Adrenal gland (tissue), 12 donors: ENCODE results near the gene UBE2B. TPM values are rescaled to one million over a fixed set of nuclear protein-coding genes. Genes with fewer than 3 reads are reported as not detected.

Experiments used
- DNase-seq, 7 donors: peaks; one replicate each; pipeline ENCODE4 v3.0.0-alpha.2; 2019 to 2020
- H3K27ac ChIP-seq, 5 donors: fragments of 200-600 bp; sonication (generic) in 4 of 5; 1 replicate in 3 of 5; 2 replicates in 2 of 5; pipeline versions ENCODE4 v1.5.1 to v1.8.0; 2016 to 2020; ENCODE audit warnings: mild to moderate bottlenecking in 1 of 5
- H3K27me3 ChIP-seq: fragments of 200-600 bp; 2 replicates; pipeline ENCODE4 v1.8.0; 2021
- H3K36me3 ChIP-seq, 2 donors: fragments of 200-600 bp; replicated peaks in 1 of 2; 1 replicate in 1 of 2; 2 replicates in 1 of 2; pipeline versions ENCODE4 v1.5.1 to v1.8.0; 2018 to 2022
- H3K4me1 ChIP-seq, 2 donors: fragments of 200-600 bp; replicated peaks in 1 of 2; 1 replicate in 1 of 2; 2 replicates in 1 of 2; pipeline versions ENCODE4 v1.5.1 to v1.8.0; 2018 to 2021
- H3K4me3 ChIP-seq, 4 donors: fragments of 200-600 bp; sonication (generic) in 3 of 4; one replicate each; pipeline ENCODE4 v1.5.1; 2016 to 2018
- H3K9me3 ChIP-seq, 3 donors: fragments of 200-600 bp; sonication (generic) in 1 of 3; replicated peaks in 1 of 3; 1 replicate in 2 of 3; 2 replicates in 1 of 3; pipeline versions ENCODE4 v1.5.1 to v1.8.0; 2016 to 2021
- CTCF ChIP-seq, 6 experiments: fragments of 450-650 bp in 4 of 6; fragments of 200-600 bp in 2 of 6; sonication (generic) in 1 of 6; IDR thresholded peaks; 1 replicate in 5 of 6; 2 replicates in 1 of 6; pipeline versions ENCODE4 v1.5.1 to v1.8.0; 2016 to 2021; ENCODE audit warnings: antibody characterized with exemption in 6 of 6, mild to moderate bottlenecking in 2 of 6, moderate library complexity in 1 of 6
- POLR2A ChIP-seq, 2 donors: fragments of 450-650 bp; IDR thresholded peaks; one replicate each; pipeline ENCODE4 v1.6.1; 2017; ENCODE audit warnings: antibody characterized with exemption in 2 of 2, mild to moderate bottlenecking in 2 of 2, moderate library complexity in 1 of 2
- WGBS, 4 donors: extraction: QIAGEN DNeasy Blood & Tissue Kit in 2 of 4; methylation state at CpG; one replicate each; pipeline versions ENCODE4 v1.1.5 to v1.1.7; 2013 to 2017; 5-methylcytosine and 5-hydroxymethylcytosine counted together
- intact Hi-C, 2 donors: fragments of 100-400 bp; cut with DNase I; formaldehyde crosslinking; loops; one replicate each; pipeline versions ENCODE4 v1.14.1 to v1.15.0; 2022 to 2023
- polyA plus RNA-seq, 3 donors: library from polyadenylated mRNA; stranded (reverse); fragments of 200-250 nt in 2 of 3; fragments of 350-450 nt in 1 of 3; fragmentation: Illumina TruSeq in 1 of 3; extraction: RNeasy Lipid Tissue Mini Kit (QIAGEN cat#74804) in 1 of 3; gene quantifications; one replicate each; pipeline ENCODE4 v1.2.3, GENCODE V29; 2013 to 2014
- total RNA-seq, 9 donors: library from RNA; depleted of rRNA in 4 of 9; stranded (reverse); fragments of >200 nt in 4 of 9; fragments of 120-200 nt in 1 of 9; fragmentation: NEBNext Ultra II Directional in 1 of 9; extraction: Animal tissue kit (Norgen Biotek cat#: 25700) in 1 of 9; gene quantifications; one replicate each; pipeline versions ENCODE4 v1.1.0 to v1.2.4, GENCODE V29; 2013 to 2023
- donor health status: healthy with polysubstance abuse.
- donor health status: Bipolar disorder and iron deficiency.
- donor health status: DM: yes; HTN: yes; CAD: no.
- donor health status: DM: no; HTN: no; CAD: no.
- donor health status: DM: no; HTN: no; CAD: no.
- donor health status: DM: yes; HTN: yes; CAD: no.

UBE2B gene
- total and polyA plus RNA-seq, 12 donors, result 19.7 to 144 (median 96.2) TPM

DNA sequence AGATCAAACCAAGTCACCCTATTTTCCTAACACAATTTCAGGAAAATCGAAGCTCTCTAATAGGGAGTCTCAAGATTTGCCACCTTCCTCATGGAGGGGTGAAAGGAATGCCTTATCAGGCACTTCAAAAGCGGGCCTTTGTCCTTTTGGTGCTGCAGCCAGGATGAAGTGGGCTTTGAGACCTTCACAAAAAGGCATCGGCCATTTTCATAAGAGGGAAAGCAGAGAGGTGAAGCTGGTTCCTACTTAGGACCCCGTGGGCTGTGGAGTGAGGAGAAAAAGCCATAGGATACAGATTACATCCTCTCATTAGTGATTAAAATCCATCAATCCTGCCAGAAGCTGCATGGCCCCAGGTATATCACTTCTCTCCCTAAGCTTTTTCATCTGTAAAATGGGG lies 39.5 kb downstream of the UBE2B start:
- TF ChIP-seq POLR2A (IDR thresholded peaks at IDR 0.05) (no peak), CTCF (IDR thresholded peaks at IDR 0.05) (no peak)
- Histone ChIP-seq H3K36me3 (no peaks in the 10 kb centered on the region), H3K4me3 (peak overlapping the region in 3 of 4 donors; percentile 16 to 90 (median 81)), H3K9me3 (no peaks in the 10 kb centered on the region), H3K4me1 (peaks cover 13 to 16% of the 10 kb centered on the region in 2 donors), H3K27ac (no peak overlapping the region), H3K27me3 (no peaks in the 10 kb centered on the region)
- 52 to 67% (median 55%) methylated on average over 4 of the region's 4 CpGs for WGBS, 4 donors
- DNase-seq, result no peak
- intact Hi-C loops, result loop anchor here (5.0 to 10.0 kb wide), 3 partner anchors 114 to 164 kb away; partner anchors contain the start of gene JADE2 (in 2 of the 2)

GRCh38 chr5:134411228-134411545 lies 39.8 kb downstream of the UBE2B start:
- H3K4me3 ChIP-seq, result peak overlapping the region; percentile 16 to 90 (median 65)
- H3K4me1 ChIP-seq, result peaks cover 13 to 16% of the 10 kb centered on the region in 2 donors
- TF ChIP-seq POLR2A (IDR thresholded peaks at IDR 0.05), result no peak
- no peak for TF ChIP-seq CTCF (IDR thresholded peaks at IDR 0.05)
- no peaks in the 10 kb centered on the region for H3K27me3 ChIP-seq
- no peak for DNase-seq
- peak overlapping the region in 4 of 5 donors; percentile 7 to 86 (median 72) for H3K27ac ChIP-seq
- WGBS, 4 donors, result 5 to 9% (median 8%) methylated on average over 9 of the region's 9 CpGs
- intact Hi-C loops, result loop anchor here (5.0 to 10.0 kb wide), 3 partner anchors 114 to 164 kb away; partner anchors contain the start of gene JADE2 (in 2 of the 2)
- no peaks in the 10 kb centered on the region for H3K36me3 ChIP-seq
- H3K9me3 ChIP-seq, result no peaks in the 10 kb centered on the region

DNA sequence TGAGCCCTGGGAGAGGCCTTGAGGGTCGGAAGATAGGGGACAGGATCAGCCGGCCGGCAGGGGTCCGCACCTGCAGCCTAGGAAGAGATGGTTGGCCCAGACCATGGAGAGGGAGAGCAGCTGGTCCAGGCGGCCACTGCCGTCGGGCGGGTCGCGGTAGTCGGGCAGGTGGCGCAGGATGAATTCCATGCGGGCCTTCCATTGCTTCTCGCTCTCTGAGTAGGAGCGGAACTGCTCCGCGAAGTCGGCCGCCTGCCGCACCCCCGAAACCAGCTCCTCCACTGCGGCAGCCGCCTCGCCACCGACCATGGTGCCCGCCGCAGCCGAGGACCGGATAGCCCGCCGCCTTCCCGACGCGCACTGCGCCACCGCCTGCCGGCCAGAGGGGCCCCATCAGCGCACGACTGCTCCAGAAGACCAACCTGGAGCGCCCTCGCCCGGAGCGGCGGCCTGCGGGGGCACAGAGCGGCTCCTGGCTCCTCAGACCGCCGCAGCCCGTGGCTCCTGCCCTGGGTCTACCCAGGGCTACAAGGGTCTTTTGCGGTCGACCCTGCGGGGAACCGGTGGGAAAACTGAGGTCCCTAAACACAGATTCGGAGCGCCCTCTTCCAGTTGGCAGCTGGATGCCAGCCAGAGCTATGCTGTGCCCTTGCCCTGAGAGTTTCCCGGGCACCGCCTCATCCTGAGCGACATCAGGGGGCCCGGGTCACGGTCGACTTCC lies 40.3 kb downstream of the UBE2B start, which contains the start of gene CDKN2AIPNL:
Gene CDKN2AIPNL, minus strand, starts transcription at position 336 of the 721 bp plus-strand sequence. Its CDS starts 27 bp downstream, at position 309.
- peak; percentile 38 to 48 for TF ChIP-seq POLR2A (IDR thresholded peaks at IDR 0.05)
- peak; percentile 53 to 93 (median 72) for TF ChIP-seq CTCF (IDR thresholded peaks at IDR 0.05)
- H3K27me3 ChIP-seq, result no peaks in the 10 kb centered on the region
- peak; percentile 89 to 93 (median 90) for DNase-seq
- no peaks in the 10 kb centered on the region for H3K36me3 ChIP-seq
- peak within 1 kb of the TSS; percentile 16 to 90 (median 65) for H3K4me3 ChIP-seq
- H3K4me1 ChIP-seq, result peaks cover 13 to 16% of the 10 kb centered on the region in 2 donors
- H3K27ac ChIP-seq, result peak within 1 kb of the TSS; percentile 7 to 86 (median 66)
- no peaks in the 10 kb centered on the region for H3K9me3 ChIP-seq
- 0 to 1% (median 0%) methylated on average over 9 to 61 of the region's 61 CpGs for WGBS, 4 donors
- intact Hi-C loops, result loop anchor here (5.0 to 10.0 kb wide), 3 partner anchors 113 to 163 kb away; partner anchors contain the start of gene JADE2 (in 2 of the 2)

DNA sequence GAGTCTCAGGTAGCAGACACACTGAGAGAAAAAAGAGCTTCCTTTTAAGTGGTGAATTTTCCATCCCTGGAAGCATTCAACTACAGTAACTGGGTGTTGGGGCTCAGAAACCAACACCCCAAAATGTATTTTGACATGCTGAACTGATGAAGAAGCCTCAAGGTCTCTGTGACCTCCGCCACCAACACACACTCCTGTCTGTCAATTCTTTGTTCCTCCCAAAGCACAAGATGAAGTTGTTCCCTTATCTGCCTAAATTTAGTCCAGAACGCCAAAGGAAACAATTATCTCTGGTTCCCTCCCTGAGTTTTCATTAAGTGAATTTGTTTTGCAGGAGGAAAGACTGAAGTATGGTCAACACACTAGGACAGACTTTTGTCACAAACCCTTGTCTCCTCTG lies 41.7 kb downstream of the UBE2B start:
- no peaks in the 10 kb centered on the region for H3K27me3 ChIP-seq
- no peak for DNase-seq
- TF ChIP-seq POLR2A (IDR thresholded peaks at IDR 0.05), result no peak
- no peak for TF ChIP-seq CTCF (IDR thresholded peaks at IDR 0.05)
- H3K36me3 ChIP-seq, result no peaks in the 10 kb centered on the region
- WGBS, 4 donors, result 51 to 65% (median 61%) methylated on average over 2 of the region's 2 CpGs
- H3K27ac ChIP-seq, result peak overlapping the region in 1 of 5 donors; percentile 78
- peaks cover 13 to 16% of the 10 kb centered on the region in 2 donors for H3K4me1 ChIP-seq
- intact Hi-C loops, result loop anchor here (5.0 to 10.0 kb wide), 3 partner anchors 112 to 162 kb away; partner anchors contain the start of gene JADE2 (in 2 of the 2)
- no peak overlapping the region for H3K4me3 ChIP-seq
- H3K9me3 ChIP-seq, result no peaks in the 10 kb centered on the region
